ENCODE data around the gene SHROOM3.

- no peak for TF ChIP-seq RARB (CRISPR knock-in tag; IDR thresholded peaks at IDR 0.05)
- TF ChIP-seq OSR1 (CRISPR knock-in tag; IDR thresholded peaks at IDR 0.05), result no peak
- TF ChIP-seq PATZ1 (CRISPR knock-in tag; IDR thresholded peaks at IDR 0.05; ENCODE audit: borderline replicate concordance), result no peak
- TF ChIP-seq GLIS3 (CRISPR knock-in tag; IDR thresholded peaks at IDR 0.05), result no peak
Observed at GRCh38 chr4:76572224-76572623, 137.2 kb downstream of the SHROOM3 start.
